ENCODE measurements around the gene IL31RA. TPM values are rescaled to one million over a fixed set of nuclear protein-coding genes. Genes with fewer than 3 reads are reported as not detected.
"Not testable (repeated sequence)": the region's sequence is repeated elsewhere in the genome, so short reads cannot be mapped to it uniquely, and the experiment has no call there.

The IL31RA gene
- polyA plus RNA-seq (2013, experiment 1 of 4): not detected
- not detected for polyA plus RNA-seq (2013, experiment 2 of 4)
- not detected for polyA plus RNA-seq (2013, experiment 3 of 4)
- polyA plus RNA-seq (2013, experiment 4 of 4): not detected

- Histone ChIP-seq H3K4me3 (ENCODE audit: insufficient read depth, low read depth, low read length) (no peak within 1 kb of the TSS), H3K4me1 (ENCODE audit: control insufficient read depth, insufficient read depth, low read length) (no peaks in the 10 kb centered on the region), H3K9me3 (ENCODE audit: control insufficient read depth, low read length) (no peaks in the 10 kb centered on the region), H3K36me3 (ENCODE audit: control insufficient read depth, insufficient read depth, low read length) (no peaks in the 10 kb centered on the region), H3K27ac (ENCODE audit: insufficient read depth, low read depth, low read length, poor library complexity, severe bottlenecking) (no peak within 1 kb of the TSS), H3K27me3 (ENCODE audit: control insufficient read depth, insufficient read depth, low read length, poor library complexity, severe bottlenecking) (no peaks in the 10 kb centered on the region)
- 92 to 97% methylated on average over 10 of the region's 10 CpGs for WGBS, 2 experiments
These were observed at the start of gene IL31RA for GRCh38 chr5:55850839-55851674. Gene IL31RA (plus strand): TSS chr5:55851357. CDS start chr5:55851571, 214 bp downstream.

- H3K27ac ChIP-seq (ENCODE audit: insufficient read depth, low read depth, low read length, poor library complexity, severe bottlenecking); H3K9me3 ChIP-seq (ENCODE audit: control insufficient read depth, low read length); H3K27me3 ChIP-seq (ENCODE audit: control insufficient read depth, insufficient read depth, low read length, poor library complexity, severe bottlenecking); H3K36me3 ChIP-seq (ENCODE audit: control insufficient read depth, insufficient read depth, low read length); H3K4me3 ChIP-seq (ENCODE audit: insufficient read depth, low read depth, low read length); H3K4me1 ChIP-seq (ENCODE audit: control insufficient read depth, insufficient read depth, low read length): not testable (repeated sequence)
- WGBS, 2 experiments: 90 to 93% methylated on average over 7 of the region's 7 CpGs
These were observed 42.3 kb upstream of the IL31RA start for GRCh38 chr5:55808814-55809213.

- not testable (repeated sequence) for H3K36me3 ChIP-seq (ENCODE audit: control insufficient read depth, insufficient read depth, low read length); H3K27ac ChIP-seq (ENCODE audit: insufficient read depth, low read depth, low read length, poor library complexity, severe bottlenecking); H3K4me1 ChIP-seq (ENCODE audit: control insufficient read depth, insufficient read depth, low read length); H3K27me3 ChIP-seq (ENCODE audit: control insufficient read depth, insufficient read depth, low read length, poor library complexity, severe bottlenecking); H3K9me3 ChIP-seq (ENCODE audit: control insufficient read depth, low read length); H3K4me3 ChIP-seq (ENCODE audit: insufficient read depth, low read depth, low read length)
- WGBS, 2 experiments: 91 to 98% methylated on average over 4 of the region's 4 CpGs
These were observed 35.2 kb upstream of the IL31RA start for GRCh38 chr5:55815939-55816338.

DNA sequence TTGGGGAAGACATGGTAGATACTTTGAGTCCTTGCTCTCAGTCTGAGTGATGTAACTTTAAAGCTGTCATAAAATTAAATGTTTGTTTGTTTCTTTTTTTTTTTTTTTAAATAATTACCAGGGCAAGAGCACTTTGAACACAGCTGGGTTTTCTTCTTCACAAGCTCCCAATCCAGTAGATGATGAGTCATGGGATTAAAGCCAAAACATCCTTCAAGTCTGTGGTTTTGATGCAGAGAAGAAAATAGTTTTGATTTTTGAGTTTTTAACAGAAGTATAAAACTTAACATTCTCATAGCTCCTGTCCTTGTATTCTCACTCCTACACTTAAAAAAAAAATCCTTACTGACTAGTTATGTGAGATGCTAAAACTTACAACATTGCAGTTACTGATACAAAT, 34.8 kb upstream of the IL31RA start:
- no peaks in the 10 kb centered on the region for H3K9me3 ChIP-seq (ENCODE audit: control insufficient read depth, low read length)
- H3K27ac ChIP-seq (ENCODE audit: insufficient read depth, low read depth, low read length, poor library complexity, severe bottlenecking): no peak overlapping the region
- no peaks in the 10 kb centered on the region for H3K36me3 ChIP-seq (ENCODE audit: control insufficient read depth, insufficient read depth, low read length)
- no peak overlapping the region for H3K4me3 ChIP-seq (ENCODE audit: insufficient read depth, low read depth, low read length)
- H3K27me3 ChIP-seq (ENCODE audit: control insufficient read depth, insufficient read depth, low read length, poor library complexity, severe bottlenecking): peaks cover 8% of the 10 kb centered on the region
- no peaks in the 10 kb centered on the region for H3K4me1 ChIP-seq (ENCODE audit: control insufficient read depth, insufficient read depth, low read length)

- Histone ChIP-seq H3K4me3 (ENCODE audit: insufficient read depth, low read depth, low read length) (no peak overlapping the region), H3K36me3 (ENCODE audit: control insufficient read depth, insufficient read depth, low read length) (no peaks in the 10 kb centered on the region), H3K4me1 (ENCODE audit: control insufficient read depth, insufficient read depth, low read length) (no peaks in the 10 kb centered on the region), H3K27me3 (ENCODE audit: control insufficient read depth, insufficient read depth, low read length, poor library complexity, severe bottlenecking) (peaks cover 14% of the 10 kb centered on the region), H3K9me3 (ENCODE audit: control insufficient read depth, low read length) (no peaks in the 10 kb centered on the region), H3K27ac (ENCODE audit: insufficient read depth, low read depth, low read length, poor library complexity, severe bottlenecking) (no peak overlapping the region)
- 70% methylated on average over 1 of the region's 2 CpGs; no CpG with 5 or more reads in 1 of the 2 experiments for WGBS, 2 experiments
These were observed 34.1 kb upstream of the IL31RA start for GRCh38 chr5:55817030-55817429.

DNA sequence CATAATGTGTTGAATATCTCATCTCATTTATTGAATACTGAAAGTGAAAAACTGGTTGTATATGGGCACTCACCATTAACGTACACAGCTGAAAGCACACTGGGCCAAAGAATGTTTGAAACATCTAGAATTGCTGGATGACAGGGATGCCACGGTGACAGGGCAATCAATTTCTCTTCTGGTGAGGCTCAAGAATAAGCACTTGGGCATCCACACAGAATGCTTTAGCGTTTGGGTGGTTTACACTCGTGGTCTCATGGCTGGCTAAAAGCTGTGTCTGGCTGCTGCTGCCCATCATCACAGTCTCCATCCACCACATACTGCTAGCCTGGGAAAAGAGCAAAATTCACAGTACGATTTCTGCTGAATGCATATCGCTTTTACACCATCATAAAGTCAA, 30.7 kb upstream of the IL31RA start:
- Histone ChIP-seq H3K27ac (ENCODE audit: insufficient read depth, low read depth, low read length, poor library complexity, severe bottlenecking) (no peak overlapping the region), H3K27me3 (ENCODE audit: control insufficient read depth, insufficient read depth, low read length, poor library complexity, severe bottlenecking) (peaks cover 24% of the 10 kb centered on the region), H3K4me1 (ENCODE audit: control insufficient read depth, insufficient read depth, low read length) (no peaks in the 10 kb centered on the region), H3K4me3 (ENCODE audit: insufficient read depth, low read depth, low read length) (no peak overlapping the region), H3K9me3 (ENCODE audit: control insufficient read depth, low read length) (no peaks in the 10 kb centered on the region), H3K36me3 (ENCODE audit: control insufficient read depth, insufficient read depth, low read length) (no peaks in the 10 kb centered on the region)
- WGBS, 2 experiments: 90% methylated on average over 6 of the region's 6 CpGs

GRCh38 chr5:55821731-55822512, 29.2 kb upstream of the IL31RA start:
- WGBS, 2 experiments: 32 to 33% methylated on average over 45 of the region's 45 CpGs
- Histone ChIP-seq H3K4me3 (ENCODE audit: insufficient read depth, low read depth, low read length) (peak overlapping the region; percentile 29), H3K9me3 (ENCODE audit: control insufficient read depth, low read length) (no peaks in the 10 kb centered on the region), H3K27ac (ENCODE audit: insufficient read depth, low read depth, low read length, poor library complexity, severe bottlenecking) (no peak overlapping the region), H3K27me3 (ENCODE audit: control insufficient read depth, insufficient read depth, low read length, poor library complexity, severe bottlenecking) (peaks cover 24% of the 10 kb centered on the region), H3K4me1 (ENCODE audit: control insufficient read depth, insufficient read depth, low read length) (no peaks in the 10 kb centered on the region), H3K36me3 (ENCODE audit: control insufficient read depth, insufficient read depth, low read length) (no peaks in the 10 kb centered on the region)

DNA sequence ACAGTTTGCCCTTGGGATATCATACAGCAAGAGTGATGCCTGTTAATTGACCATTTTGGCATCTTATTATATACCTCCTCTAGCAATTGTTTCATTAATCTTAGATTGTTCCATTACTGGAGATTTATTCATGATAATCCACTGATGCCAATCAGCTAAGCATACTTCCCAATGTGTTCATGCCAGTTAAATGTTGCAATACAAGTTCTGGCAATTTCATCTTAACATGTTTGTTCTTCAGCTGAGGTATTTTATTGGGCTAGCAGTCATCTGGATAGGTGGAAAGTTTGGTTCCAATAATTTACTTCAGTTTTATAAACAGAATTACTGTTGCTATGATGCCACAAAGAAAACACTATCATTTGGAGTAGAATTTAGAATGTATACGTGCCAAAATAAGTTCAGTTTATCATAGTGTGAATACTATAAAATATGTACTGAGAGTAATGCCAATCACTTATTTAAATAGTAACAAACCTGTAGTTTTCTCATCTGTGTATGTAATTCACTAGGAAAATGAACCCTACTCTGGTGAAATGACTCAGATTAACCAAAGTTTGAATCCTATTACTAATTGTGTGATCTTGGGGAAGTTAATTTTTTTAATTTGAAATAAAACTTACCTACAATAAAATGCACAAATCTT, 27.9 kb upstream of the IL31RA start:
- H3K4me3 ChIP-seq (ENCODE audit: insufficient read depth, low read depth, low read length): no peak overlapping the region
- peaks cover 24% of the 10 kb centered on the region for H3K27me3 ChIP-seq (ENCODE audit: control insufficient read depth, insufficient read depth, low read length, poor library complexity, severe bottlenecking)
- H3K27ac ChIP-seq (ENCODE audit: insufficient read depth, low read depth, low read length, poor library complexity, severe bottlenecking): no peak overlapping the region
- WGBS, 2 experiments: no CpG with 5 or more reads among the region's 1 CpG
- H3K9me3 ChIP-seq (ENCODE audit: control insufficient read depth, low read length): no peaks in the 10 kb centered on the region
- H3K4me1 ChIP-seq (ENCODE audit: control insufficient read depth, insufficient read depth, low read length): no peaks in the 10 kb centered on the region
- no peaks in the 10 kb centered on the region for H3K36me3 ChIP-seq (ENCODE audit: control insufficient read depth, insufficient read depth, low read length)

DNA sequence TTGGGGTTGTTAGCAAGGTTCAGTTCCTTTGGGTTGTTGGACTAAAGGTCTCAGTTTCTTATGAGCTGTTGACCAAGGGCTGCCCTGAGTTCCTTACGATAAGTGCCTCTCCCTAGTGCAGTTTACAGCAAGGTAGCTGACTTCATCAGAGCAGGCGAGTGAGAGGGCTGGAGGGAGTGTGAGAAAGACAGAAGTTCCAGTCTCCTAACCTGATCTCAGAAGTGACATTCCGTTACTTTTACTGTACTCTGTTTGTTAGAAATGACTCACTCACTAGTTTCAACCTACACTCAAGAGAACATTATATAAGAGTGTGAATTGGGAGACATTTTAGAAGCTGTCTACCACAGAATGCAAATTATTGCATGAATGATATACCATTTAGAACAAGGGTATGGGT, 21.2 kb upstream of the IL31RA start:
- no peaks in the 10 kb centered on the region for H3K27me3 ChIP-seq (ENCODE audit: control insufficient read depth, insufficient read depth, low read length, poor library complexity, severe bottlenecking)
- 94 to 97% methylated on average over 2 to 3 of the region's 3 CpGs for WGBS, 2 experiments
- H3K9me3 ChIP-seq (ENCODE audit: control insufficient read depth, low read length): no peaks in the 10 kb centered on the region
- no peak overlapping the region for H3K27ac ChIP-seq (ENCODE audit: insufficient read depth, low read depth, low read length, poor library complexity, severe bottlenecking)
- H3K36me3 ChIP-seq (ENCODE audit: control insufficient read depth, insufficient read depth, low read length): no peaks in the 10 kb centered on the region
- H3K4me3 ChIP-seq (ENCODE audit: insufficient read depth, low read depth, low read length): no peak overlapping the region
- H3K4me1 ChIP-seq (ENCODE audit: control insufficient read depth, insufficient read depth, low read length): no peaks in the 10 kb centered on the region

DNA sequence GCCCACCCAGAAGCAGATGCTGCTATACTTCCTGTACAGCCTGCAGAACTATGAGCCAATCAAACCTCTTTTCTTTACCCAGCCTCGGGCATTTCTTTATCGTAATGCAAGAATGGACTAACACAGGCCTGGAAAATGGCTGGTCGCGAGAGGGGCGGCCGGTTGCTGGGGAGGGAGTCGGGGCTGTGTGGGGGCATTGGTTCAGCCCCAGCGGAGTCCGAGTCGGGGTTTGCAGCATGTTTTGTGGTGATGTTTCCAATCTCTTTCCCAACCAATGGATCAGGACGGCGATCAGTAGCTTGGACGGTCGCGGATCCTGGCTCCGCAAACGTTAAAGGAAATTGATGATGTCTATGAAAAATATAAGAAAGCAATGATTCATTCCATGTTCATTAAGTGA, 18.7 kb upstream of the IL31RA start:
- no peaks in the 10 kb centered on the region for H3K9me3 ChIP-seq (ENCODE audit: control insufficient read depth, low read length)
- no peak overlapping the region for H3K4me3 ChIP-seq (ENCODE audit: insufficient read depth, low read depth, low read length)
- 93 to 98% methylated on average over 17 of the region's 17 CpGs for WGBS, 2 experiments
- H3K4me1 ChIP-seq (ENCODE audit: control insufficient read depth, insufficient read depth, low read length): no peaks in the 10 kb centered on the region
- H3K27ac ChIP-seq (ENCODE audit: insufficient read depth, low read depth, low read length, poor library complexity, severe bottlenecking): no peak overlapping the region
- H3K27me3 ChIP-seq (ENCODE audit: control insufficient read depth, insufficient read depth, low read length, poor library complexity, severe bottlenecking): no peaks in the 10 kb centered on the region
- H3K36me3 ChIP-seq (ENCODE audit: control insufficient read depth, insufficient read depth, low read length): no peaks in the 10 kb centered on the region
